ENCODE data around the gene TRAF5. TPM values are rescaled to one million over a fixed set of nuclear protein-coding genes. Genes with fewer than 3 reads are reported as not detected.
A peak's percentile ranks its signal among the peaks of the same experiment; 100 is the strongest.

TRAF5 gene, protein sequence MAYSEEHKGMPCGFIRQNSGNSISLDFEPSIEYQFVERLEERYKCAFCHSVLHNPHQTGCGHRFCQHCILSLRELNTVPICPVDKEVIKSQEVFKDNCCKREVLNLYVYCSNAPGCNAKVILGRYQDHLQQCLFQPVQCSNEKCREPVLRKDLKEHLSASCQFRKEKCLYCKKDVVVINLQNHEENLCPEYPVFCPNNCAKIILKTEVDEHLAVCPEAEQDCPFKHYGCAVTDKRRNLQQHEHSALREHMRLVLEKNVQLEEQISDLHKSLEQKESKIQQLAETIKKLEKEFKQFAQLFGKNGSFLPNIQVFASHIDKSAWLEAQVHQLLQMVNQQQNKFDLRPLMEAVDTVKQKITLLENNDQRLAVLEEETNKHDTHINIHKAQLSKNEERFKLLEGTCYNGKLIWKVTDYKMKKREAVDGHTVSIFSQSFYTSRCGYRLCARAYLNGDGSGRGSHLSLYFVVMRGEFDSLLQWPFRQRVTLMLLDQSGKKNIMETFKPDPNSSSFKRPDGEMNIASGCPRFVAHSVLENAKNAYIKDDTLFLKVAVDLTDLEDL
- polyA plus RNA-seq (2013, experiment 1 of 2), result 10.5 TPM
- 10.5 TPM for polyA plus RNA-seq (2013, experiment 2 of 2)

DNA sequence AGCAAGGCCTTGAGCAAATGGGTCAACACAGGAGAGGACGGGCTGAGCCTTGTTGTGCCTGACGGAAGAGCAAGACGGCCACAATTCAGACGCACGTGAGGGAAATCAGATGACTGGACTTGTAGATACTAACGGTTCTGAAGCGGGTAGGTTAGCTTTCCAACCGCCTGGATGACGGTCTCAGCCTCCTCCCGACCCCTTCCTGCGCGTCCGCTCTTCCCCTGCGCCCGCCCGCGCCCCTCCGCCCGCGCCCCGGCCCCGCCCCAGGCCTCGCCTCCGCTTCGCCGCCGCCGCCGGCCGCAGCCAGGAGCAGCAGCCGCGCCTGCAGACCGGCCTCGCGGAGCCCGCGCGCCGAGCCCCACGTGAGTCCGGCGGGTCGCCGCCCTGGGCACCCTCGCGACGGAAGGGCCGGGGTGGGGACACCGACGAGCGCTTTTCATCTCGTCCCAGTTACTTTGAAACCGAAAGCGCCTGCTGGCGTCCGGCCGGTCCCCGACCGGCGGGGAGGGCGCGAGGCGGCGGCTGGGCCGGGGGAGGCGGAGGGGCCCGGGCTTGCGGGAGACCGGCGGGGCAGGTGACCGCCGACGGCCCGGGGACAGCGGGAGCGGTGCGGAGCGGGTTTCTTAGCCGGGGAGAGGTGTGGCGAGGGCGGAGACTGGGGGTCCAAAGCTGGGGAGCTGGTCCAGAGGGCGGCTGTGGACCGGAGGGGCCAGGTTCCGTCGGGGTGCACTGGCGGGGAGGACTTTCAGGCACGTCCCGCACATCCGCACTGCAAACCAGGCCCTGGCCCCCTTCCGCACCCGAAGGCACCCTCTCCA is at the start of gene TRAF5:
Gene TRAF5 (plus strand): TSS at position 306 of the 818 bp plus-strand sequence. CDS start 26,407 bp downstream, outside the sequence.
- Histone ChIP-seq H3K4me2 (ENCODE audit: low read length, poor library complexity, severe bottlenecking) (peak within 1 kb of the TSS; percentile 73), H2BK12ac (ENCODE audit: low read length in 2 of 2) (peak within 1 kb of the TSS; percentile 1 to 52), H3K27me3 (ENCODE audit: control insufficient read depth in 1 of 2, insufficient read depth in 1 of 2, low read length in 2 of 2) (peaks cover 0 to 20% of the 10 kb centered on the region in 2 experiments), H3K18ac (ENCODE audit: low read depth in 1 of 2, low read length in 2 of 2) (peak within 1 kb of the TSS; percentile 79 to 83), H2BK5ac (ENCODE audit: low read depth, low read length, poor library complexity, severe bottlenecking) (peak within 1 kb of the TSS; percentile 54), H2AK5ac (ENCODE audit: low read length, severe bottlenecking) (no peak within 1 kb of the TSS), H3K9me3 (ENCODE audit: control insufficient read depth, low read length) (no peaks in the 10 kb centered on the region), H3K9ac (ENCODE audit: low read length) (peak within 1 kb of the TSS; percentile 77), H2AFZ (ENCODE audit: low read depth, low read length) (peak within 1 kb of the TSS; percentile 74), H3K27ac (ENCODE audit: low read length, poor library complexity, severe bottlenecking) (peak within 1 kb of the TSS; percentile 64), H3K4ac (ENCODE audit: low read depth in 1 of 2, low read length in 2 of 2) (peak within 1 kb of the TSS; percentile 47 to 72), H2BK15ac (ENCODE audit: low read depth, poor library complexity, severe bottlenecking) (peak within 1 kb of the TSS; percentile 91), H4K91ac (ENCODE audit: low read length) (peak within 1 kb of the TSS; percentile 78), H3K23ac (ENCODE audit: low read length in 2 of 2) (no peak within 1 kb of the TSS), H3K36me3 (ENCODE audit: control insufficient read depth in 1 of 2, insufficient read depth in 2 of 2, low read depth in 1 of 2, low read length in 2 of 2) (peaks cover 0 to 3% of the 10 kb centered on the region in 2 experiments), H3K4me1 (ENCODE audit: control insufficient read depth, insufficient read depth, low read depth, low read length) (peaks cover 11% of the 10 kb centered on the region), H3K4me3 (ENCODE audit: insufficient read depth in 1 of 2, low read depth in 1 of 2, low read length in 2 of 2) (peak within 1 kb of the TSS; percentile 75 to 85), H3K79me1 (replicated peaks; ENCODE audit: low read length, poor library complexity, severe bottlenecking) (peaks cover 15% of the 10 kb centered on the region), H3K14ac (ENCODE audit: low read length in 2 of 2) (no peak within 1 kb of the TSS), H2BK120ac (ENCODE audit: low read depth, low read length) (peak within 1 kb of the TSS; percentile 62), H4K8ac (ENCODE audit: low read length) (peak within 1 kb of the TSS; percentile 92)
- WGBS, result 2% methylated on average over 71 of the region's 91 CpGs
- DNase-seq, result peak; percentile 57

DNA sequence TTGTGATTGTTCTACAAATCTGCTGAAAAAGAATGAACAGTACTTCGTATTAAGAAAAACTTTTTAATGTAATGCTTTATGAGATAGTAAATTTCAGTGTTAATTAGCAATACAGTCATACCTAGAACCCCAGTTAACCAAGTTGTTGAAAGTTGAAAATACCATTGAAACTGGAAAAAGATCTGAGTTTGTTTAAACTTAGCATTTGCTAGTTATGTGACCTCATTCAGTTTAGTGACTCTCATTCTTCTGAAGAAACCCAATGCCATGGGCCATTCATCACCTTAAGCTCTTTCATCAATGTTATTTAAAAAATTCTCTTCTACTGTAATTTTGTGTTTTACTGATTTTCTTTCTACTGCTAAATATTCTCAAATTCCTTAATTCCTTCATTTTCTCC is 47.3 kb upstream of the TRAF5 start:
- Histone ChIP-seq H3K4me2 (ENCODE audit: low read length, poor library complexity, severe bottlenecking) (no peak overlapping the region), H3K23ac (ENCODE audit: low read length in 2 of 2) (no peak overlapping the region), H3K4ac (ENCODE audit: low read depth in 1 of 2, low read length in 2 of 2) (no peak overlapping the region), H3K4me1 (ENCODE audit: control insufficient read depth, insufficient read depth, low read depth, low read length) (no peaks in the 10 kb centered on the region), H4K8ac (ENCODE audit: low read length) (no peak overlapping the region), H3K18ac (ENCODE audit: low read depth in 1 of 2, low read length in 2 of 2) (no peak overlapping the region), H3K36me3 (ENCODE audit: control insufficient read depth in 1 of 2, insufficient read depth in 2 of 2, low read depth in 1 of 2, low read length in 2 of 2) (peaks cover 2 to 91% of the 10 kb centered on the region in 2 experiments), H2BK5ac (ENCODE audit: low read depth, low read length, poor library complexity, severe bottlenecking) (no peak overlapping the region), H3K79me1 (replicated peaks; ENCODE audit: low read length, poor library complexity, severe bottlenecking) (peaks cover 5% of the 10 kb centered on the region), H3K27ac (ENCODE audit: low read length, poor library complexity, severe bottlenecking) (no peak overlapping the region), H2BK120ac (ENCODE audit: low read depth, low read length) (no peak overlapping the region), H3K9ac (ENCODE audit: low read length) (no peak overlapping the region), H2AK5ac (ENCODE audit: low read length, severe bottlenecking) (no peak overlapping the region), H3K9me3 (ENCODE audit: control insufficient read depth, low read length) (no peaks in the 10 kb centered on the region), H2BK12ac (ENCODE audit: low read length in 2 of 2) (no peak overlapping the region), H2AFZ (ENCODE audit: low read depth, low read length) (no peak overlapping the region), H4K91ac (ENCODE audit: low read length) (no peak overlapping the region), H3K27me3 (ENCODE audit: control insufficient read depth in 1 of 2, insufficient read depth in 1 of 2, low read length in 2 of 2) (no peaks in the 10 kb centered on the region), H2BK15ac (ENCODE audit: low read depth, poor library complexity, severe bottlenecking) (no peak overlapping the region), H3K4me3 (ENCODE audit: insufficient read depth in 1 of 2, low read depth in 1 of 2, low read length in 2 of 2) (no peak overlapping the region), H3K14ac (ENCODE audit: low read length in 2 of 2) (no peak overlapping the region)
- no peak for DNase-seq
- no CpG with 5 or more reads among the region's 1 CpG for WGBS

DNA sequence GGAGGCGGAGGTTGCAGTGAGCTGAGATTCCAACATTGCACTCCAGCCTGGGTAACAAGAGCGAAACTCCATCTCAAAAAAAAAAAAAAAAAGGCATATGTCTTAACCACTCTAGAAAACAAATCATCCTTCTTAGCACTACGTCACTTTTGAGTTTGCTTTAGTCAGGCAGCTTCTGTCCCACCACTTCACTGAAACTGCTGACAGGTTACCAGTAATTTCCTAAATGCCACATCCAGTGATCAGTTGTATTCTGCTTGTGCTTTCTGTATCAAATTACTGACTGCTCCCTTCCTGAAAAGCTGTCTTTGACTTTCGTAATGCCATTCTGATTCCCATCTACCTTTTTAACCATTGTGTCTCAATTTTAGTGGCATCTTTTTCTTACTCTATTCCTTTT is 45.7 kb upstream of the TRAF5 start:
- Histone ChIP-seq H3K79me1 (replicated peaks; ENCODE audit: low read length, poor library complexity, severe bottlenecking) (peaks cover 11% of the 10 kb centered on the region), H4K91ac (ENCODE audit: low read length) (no peak overlapping the region), H3K4me2 (ENCODE audit: low read length, poor library complexity, severe bottlenecking) (no peak overlapping the region), H2BK15ac (ENCODE audit: low read depth, poor library complexity, severe bottlenecking) (no peak overlapping the region), H3K23ac (ENCODE audit: low read length in 2 of 2) (no peak overlapping the region), H3K27ac (ENCODE audit: low read length, poor library complexity, severe bottlenecking) (peak overlapping the region; percentile 53), H3K27me3 (ENCODE audit: control insufficient read depth in 1 of 2, insufficient read depth in 1 of 2, low read length in 2 of 2) (no peaks in the 10 kb centered on the region), H4K8ac (ENCODE audit: low read length) (no peak overlapping the region), H3K9ac (ENCODE audit: low read length) (peak overlapping the region; percentile 26), H2BK12ac (ENCODE audit: low read length in 2 of 2) (no peak overlapping the region), H3K9me3 (ENCODE audit: control insufficient read depth, low read length) (no peaks in the 10 kb centered on the region), H2BK120ac (ENCODE audit: low read depth, low read length) (no peak overlapping the region), H3K14ac (ENCODE audit: low read length in 2 of 2) (no peak overlapping the region), H3K18ac (ENCODE audit: low read depth in 1 of 2, low read length in 2 of 2) (no peak overlapping the region), H3K4me1 (ENCODE audit: control insufficient read depth, insufficient read depth, low read depth, low read length) (no peaks in the 10 kb centered on the region), H3K4ac (ENCODE audit: low read depth in 1 of 2, low read length in 2 of 2) (no peak overlapping the region), H2AFZ (ENCODE audit: low read depth, low read length) (no peak overlapping the region), H3K4me3 (ENCODE audit: insufficient read depth in 1 of 2, low read depth in 1 of 2, low read length in 2 of 2) (no peak overlapping the region), H2AK5ac (ENCODE audit: low read length, severe bottlenecking) (no peak overlapping the region), H2BK5ac (ENCODE audit: low read depth, low read length, poor library complexity, severe bottlenecking) (no peak overlapping the region), H3K36me3 (ENCODE audit: control insufficient read depth in 1 of 2, insufficient read depth in 2 of 2, low read depth in 1 of 2, low read length in 2 of 2) (peaks cover 6 to 90% of the 10 kb centered on the region in 2 experiments)
- no peak for DNase-seq
- 97% methylated on average over 4 of the region's 4 CpGs for WGBS

Data from mesenchymal stem cell (in vitro differentiated cells and primary cell).